WERI-Rb-1 (cell line): ENCODE data around the gene NACC1.
A peak's percentile ranks its signal among the peaks of the same experiment; 100 is the strongest.

Experiments used
- DNase-seq: peaks from one replicate; pipeline ENCODE4 v3.0.0-alpha.2; 2020
- H3K27ac ChIP-seq: fragments of 250-450 bp; sonication (Bioruptor Pico); 2 replicates; pipeline ENCODE4 v1.5.1; 2020; ENCODE audit warnings: mild to moderate bottlenecking, moderate library complexity
- H3K27me3 ChIP-seq: fragments of 250-450 bp; sonication (Bioruptor Pico); 2 replicates; pipeline ENCODE4 v1.5.1; 2021; ENCODE audit warnings: mild to moderate bottlenecking, low read depth, moderate library complexity; ENCODE audit not compliant: insufficient read depth, severe bottlenecking
- H3K36me3 ChIP-seq: fragments of 250-450 bp; sonication (Bioruptor Pico); 2 replicates; pipeline ENCODE4 v1.5.1; 2020; ENCODE audit warnings: mild to moderate bottlenecking, moderate library complexity
- H3K4me3 ChIP-seq: 2 replicates; pipeline ENCODE4 v1.5.1; 2011; ENCODE audit warnings: low read depth, mild to moderate bottlenecking, control low read depth, low read length
- H3K9me3 ChIP-seq: fragments of 250-450 bp; sonication (Bioruptor Pico); 2 replicates; pipeline ENCODE4 v1.5.1; 2021; ENCODE audit warnings: mild to moderate bottlenecking, moderate library complexity; ENCODE audit not compliant: severe bottlenecking
- CTCF ChIP-seq: IDR thresholded peaks from 2 replicates; pipeline ENCODE4 v1.5.1; 2011; ENCODE audit warnings: low read depth, mild to moderate bottlenecking, control low read depth, inconsistent platforms, low read length

The NACC1 gene

GRCh38 chr19:13089857-13090507, 28.1 kb upstream of the NACC1 start:
- no peak overlapping the region for H3K27ac ChIP-seq
- no peak for TF ChIP-seq CTCF
- H3K9me3 ChIP-seq = no peaks in the 10 kb centered on the region
- no peak for DNase-seq
- no peaks in the 10 kb centered on the region for H3K36me3 ChIP-seq
- H3K4me3 ChIP-seq = no peak overlapping the region
- no peaks in the 10 kb centered on the region for H3K27me3 ChIP-seq

- H3K36me3 ChIP-seq = no peaks in the 10 kb centered on the region
- no peak overlapping the region for H3K4me3 ChIP-seq
- no peaks in the 10 kb centered on the region for H3K9me3 ChIP-seq
- no peak for TF ChIP-seq CTCF
- H3K27me3 ChIP-seq = no peaks in the 10 kb centered on the region
- 0 out of 2 replicates have a peak overlapping the region, but pooled peaks have one; percentile 7 for H3K27ac ChIP-seq
- peak; percentile 45 for DNase-seq
Observed at GRCh38 chr19:13090511-13091231, 27.4 kb upstream of the NACC1 start.

- H3K27me3 ChIP-seq = no peaks in the 10 kb centered on the region
- no peak for DNase-seq
- no peak for TF ChIP-seq CTCF
- H3K36me3 ChIP-seq = no peaks in the 10 kb centered on the region
- no peak overlapping the region for H3K27ac ChIP-seq
- H3K9me3 ChIP-seq = no peaks in the 10 kb centered on the region
- no peak overlapping the region for H3K4me3 ChIP-seq
Observed at GRCh38 chr19:13091400-13092157, 26.5 kb upstream of the NACC1 start.

- Histone ChIP-seq H3K9me3 (no peaks in the 10 kb centered on the region), H3K27me3 (no peaks in the 10 kb centered on the region), H3K36me3 (no peaks in the 10 kb centered on the region), H3K27ac (no peak overlapping the region), H3K4me3 (no peak overlapping the region)
- TF ChIP-seq CTCF = no peak
- no peak for DNase-seq
Observed at GRCh38 chr19:13092158-13092543, 25.9 kb upstream of the NACC1 start.

- DNase-seq = no peak
- Histone ChIP-seq H3K4me3 (no peak overlapping the region), H3K9me3 (no peaks in the 10 kb centered on the region), H3K27me3 (no peaks in the 10 kb centered on the region), H3K27ac (no peak overlapping the region), H3K36me3 (no peaks in the 10 kb centered on the region)
- no peak for TF ChIP-seq CTCF
Observed at GRCh38 chr19:13092606-13093235, 25.3 kb upstream of the NACC1 start.
